ENCODE measurements around the gene MOGAT2.

MOGAT2 gene

DNA sequence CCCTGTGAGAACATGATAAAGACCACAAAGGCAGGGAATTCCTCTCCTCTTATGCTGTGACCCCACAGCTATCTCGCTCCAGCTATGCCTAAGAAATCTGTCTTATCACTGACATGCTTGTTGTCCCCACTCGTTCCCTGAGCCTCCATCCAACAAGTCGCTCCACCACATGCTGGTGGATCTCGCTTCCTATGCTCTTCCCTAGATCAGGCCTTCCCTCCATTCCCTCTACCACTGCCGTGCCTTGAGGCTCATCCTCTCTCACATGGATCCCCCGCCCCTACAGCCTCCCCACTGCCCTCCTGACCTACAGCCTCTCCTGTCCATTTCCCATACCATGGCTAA is 49.6 kb downstream of the MOGAT2 start:
- Histone ChIP-seq H3K9ac (ENCODE audit: low read length) (no peak overlapping the region), H3K9me3 (ENCODE audit: insufficient read depth, low read length) (no peaks in the 10 kb centered on the region), H4K20me1 (ENCODE audit: low read depth, low read length) (no peaks in the 10 kb centered on the region), H3K4me2 (ENCODE audit: low read depth, low read length, poor library complexity, severe bottlenecking) (no peak overlapping the region), H3F3A (ENCODE audit: insufficient read depth) (no peaks in the 10 kb centered on the region), H3K79me2 (ENCODE audit: insufficient read depth, low read length) (no peaks in the 10 kb centered on the region), H3K9me2 (replicated peaks; ENCODE audit: insufficient read depth, low read length) (no peaks in the 10 kb centered on the region), H3K27ac (ENCODE audit: low read depth, low read length) (no peak overlapping the region), H3K4me3 (ENCODE audit: insufficient read depth, low read length, poor library complexity, severe bottlenecking) (no peak overlapping the region), H3K27me3 (ENCODE audit: low read length) (no peaks in the 10 kb centered on the region), H2AFZ (ENCODE audit: low read depth, low read length, severe bottlenecking) (no peak overlapping the region), H3K36me3 (ENCODE audit: low read length) (no peaks in the 10 kb centered on the region)
- TF ChIP-seq EZH2phosphoT487 (conservative IDR thresholded peaks at IDR 0.05; ENCODE audit: low read length): no peak
- TF ChIP-seq, protein P1, sequence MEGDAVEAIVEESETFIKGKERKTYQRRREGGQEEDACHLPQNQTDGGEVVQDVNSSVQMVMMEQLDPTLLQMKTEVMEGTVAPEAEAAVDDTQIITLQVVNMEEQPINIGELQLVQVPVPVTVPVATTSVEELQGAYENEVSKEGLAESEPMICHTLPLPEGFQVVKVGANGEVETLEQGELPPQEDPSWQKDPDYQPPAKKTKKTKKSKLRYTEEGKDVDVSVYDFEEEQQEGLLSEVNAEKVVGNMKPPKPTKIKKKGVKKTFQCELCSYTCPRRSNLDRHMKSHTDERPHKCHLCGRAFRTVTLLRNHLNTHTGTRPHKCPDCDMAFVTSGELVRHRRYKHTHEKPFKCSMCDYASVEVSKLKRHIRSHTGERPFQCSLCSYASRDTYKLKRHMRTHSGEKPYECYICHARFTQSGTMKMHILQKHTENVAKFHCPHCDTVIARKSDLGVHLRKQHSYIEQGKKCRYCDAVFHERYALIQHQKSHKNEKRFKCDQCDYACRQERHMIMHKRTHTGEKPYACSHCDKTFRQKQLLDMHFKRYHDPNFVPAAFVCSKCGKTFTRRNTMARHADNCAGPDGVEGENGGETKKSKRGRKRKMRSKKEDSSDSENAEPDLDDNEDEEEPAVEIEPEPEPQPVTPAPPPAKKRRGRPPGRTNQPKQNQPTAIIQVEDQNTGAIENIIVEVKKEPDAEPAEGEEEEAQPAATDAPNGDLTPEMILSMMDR (IDR thresholded peaks at IDR 0.05; ENCODE audit: insufficient read depth, low read length, poor library complexity, severe bottlenecking): no peak

DNA sequence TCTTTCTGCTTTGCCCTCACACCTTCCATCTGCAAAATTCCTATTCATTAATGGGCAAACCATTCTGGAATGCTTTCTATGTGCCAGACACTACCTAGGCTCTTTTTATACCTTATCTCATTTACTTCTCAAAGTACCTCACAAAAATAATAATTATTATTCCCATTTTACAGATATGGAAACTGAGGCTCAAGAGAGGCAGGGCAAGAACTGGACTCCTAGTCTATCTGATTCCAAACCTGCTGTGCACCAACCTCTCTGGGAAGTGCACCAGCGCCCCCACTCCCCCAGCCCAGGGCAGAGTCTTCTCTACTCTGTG is 50.1 kb downstream of the MOGAT2 start:
- Histone ChIP-seq H3K79me2 (ENCODE audit: insufficient read depth, low read length) (no peaks in the 10 kb centered on the region), H3F3A (ENCODE audit: insufficient read depth) (no peaks in the 10 kb centered on the region), H3K27ac (ENCODE audit: low read depth, low read length) (no peak overlapping the region), H3K27me3 (ENCODE audit: low read length) (no peaks in the 10 kb centered on the region), H3K9ac (ENCODE audit: low read length) (peak overlapping the region; percentile 58; the same call in 1 of the 2 replicates), H4K20me1 (ENCODE audit: low read depth, low read length) (no peaks in the 10 kb centered on the region), H3K4me2 (ENCODE audit: low read depth, low read length, poor library complexity, severe bottlenecking) (peak overlapping the region; percentile 60), H3K9me2 (replicated peaks; ENCODE audit: insufficient read depth, low read length) (no peaks in the 10 kb centered on the region), H3K4me3 (ENCODE audit: insufficient read depth, low read length, poor library complexity, severe bottlenecking) (no peak overlapping the region), H3K9me3 (ENCODE audit: insufficient read depth, low read length) (no peaks in the 10 kb centered on the region), H3K36me3 (ENCODE audit: low read length) (no peaks in the 10 kb centered on the region), H2AFZ (ENCODE audit: low read depth, low read length, severe bottlenecking) (peak overlapping the region; percentile 79)
- TF ChIP-seq, protein P1 (IDR thresholded peaks at IDR 0.05; ENCODE audit: insufficient read depth, low read length, poor library complexity, severe bottlenecking): no peak
- TF ChIP-seq EZH2phosphoT487 (conservative IDR thresholded peaks at IDR 0.05; ENCODE audit: low read length): no peak

DNA sequence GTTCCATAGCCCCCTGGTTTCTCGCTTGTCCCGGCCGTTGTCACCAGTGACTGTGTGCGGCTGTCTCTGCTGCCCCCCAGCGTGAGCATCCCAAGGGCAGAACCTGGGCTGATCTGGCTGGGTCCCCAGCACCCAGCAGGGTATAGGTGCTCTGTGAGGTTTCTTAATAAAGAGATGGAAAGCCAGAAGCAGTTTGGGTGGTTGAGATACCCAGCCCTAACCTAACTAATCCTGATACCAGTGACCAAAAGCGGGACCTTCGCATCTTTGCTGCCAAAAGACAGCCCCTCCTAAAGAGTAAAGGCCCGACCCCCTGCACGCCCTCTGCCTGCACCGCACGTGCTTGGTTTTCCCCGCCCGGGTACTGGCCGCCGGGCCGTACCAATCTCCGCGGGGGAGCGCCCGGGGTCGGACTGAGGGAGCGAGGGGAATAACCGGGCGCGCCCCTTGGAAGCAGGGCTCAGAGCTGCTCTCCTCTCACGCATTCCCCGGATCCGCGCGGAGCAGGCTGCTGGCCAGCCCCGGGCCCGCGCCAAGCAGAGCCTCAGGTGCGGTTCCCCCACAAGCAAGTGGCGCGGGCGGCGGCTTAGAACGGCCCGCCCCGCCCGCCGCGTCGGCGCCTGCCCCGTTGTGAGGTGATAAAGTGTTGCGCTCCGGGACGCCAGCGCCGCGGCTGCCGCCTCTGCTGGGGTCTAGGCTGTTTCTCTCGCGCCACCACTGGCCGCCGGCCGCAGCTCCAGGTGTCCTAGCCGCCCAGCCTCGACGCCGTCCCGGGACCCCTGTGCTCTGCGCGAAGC is 50.7 kb downstream of the MOGAT2 start, which contains the start of gene DGAT2:
DGAT2 (plus strand) TSS at position 667 of the 797 bp plus-strand sequence. CDS start 214 bp downstream, outside the sequence.
- Histone ChIP-seq H3K79me2 (ENCODE audit: insufficient read depth, low read length) (no peaks in the 10 kb centered on the region), H2AFZ (ENCODE audit: low read depth, low read length, severe bottlenecking) (peak within 1 kb of the TSS; percentile 79), H3K4me2 (ENCODE audit: low read depth, low read length, poor library complexity, severe bottlenecking) (peak within 1 kb of the TSS; percentile 60), H3K9ac (ENCODE audit: low read length) (peak within 1 kb of the TSS; percentile 58), H3K9me3 (ENCODE audit: insufficient read depth, low read length) (no peaks in the 10 kb centered on the region), H4K20me1 (ENCODE audit: low read depth, low read length) (no peaks in the 10 kb centered on the region), H3K27me3 (ENCODE audit: low read length) (no peaks in the 10 kb centered on the region), H3F3A (ENCODE audit: insufficient read depth) (no peaks in the 10 kb centered on the region), H3K9me2 (replicated peaks; ENCODE audit: insufficient read depth, low read length) (no peaks in the 10 kb centered on the region), H3K27ac (ENCODE audit: low read depth, low read length) (peak within 1 kb of the TSS; percentile 46; the same call in 1 of the 2 replicates), H3K36me3 (ENCODE audit: low read length) (no peaks in the 10 kb centered on the region), H3K4me3 (ENCODE audit: insufficient read depth, low read length, poor library complexity, severe bottlenecking) (peak within 1 kb of the TSS; percentile 54)
- TF ChIP-seq EZH2phosphoT487 (conservative IDR thresholded peaks at IDR 0.05; ENCODE audit: low read length): no peak
- TF ChIP-seq, protein P1 (IDR thresholded peaks at IDR 0.05; ENCODE audit: insufficient read depth, low read length, poor library complexity, severe bottlenecking): peak; percentile 73

Measured in SU-DHL-6 (cell line).